ENCODE data around the gene C1orf116. TPM values are rescaled to one million over a fixed set of nuclear protein-coding genes. Genes with fewer than 3 reads are reported as not detected.

Gene C1orf116
- polyA plus RNA-seq, 1 of the 3 experiments (the other 2 are of a cell fraction), result 0.02 TPM

- Histone ChIP-seq H2AFZ (ENCODE audit: low read depth) (no peak overlapping the region), H3K9me2 (no peaks in the 10 kb centered on the region), H3F3A (replicated peaks; ENCODE audit: insufficient read depth) (peaks cover 11% of the 10 kb centered on the region), H3K27ac (ENCODE audit: low read depth in 2 of 2, low read length in 1 of 2) (no peak overlapping the region), H3K36me3 (replicated peaks in 1 of 2; ENCODE audit: control insufficient read depth in 1 of 2, insufficient read depth in 2 of 2, low read length in 1 of 2) (peaks cover 45 to 54% of the 10 kb centered on the region in 2 experiments), H3K9ac (no peak overlapping the region), H3K9me3 (no peaks in the 10 kb centered on the region), H3K27me3 (ENCODE audit: insufficient read depth) (no peaks in the 10 kb centered on the region), H3K79me2 (ENCODE audit: insufficient read depth) (peaks cover 62% of the 10 kb centered on the region), H3K4me1 (ENCODE audit: control insufficient read depth in 1 of 2, insufficient read depth in 2 of 2, low read depth in 1 of 2, low read length in 1 of 2) (peaks cover 19 to 25% of the 10 kb centered on the region in 2 experiments), H3K4me3 (ENCODE audit: low read depth in 2 of 2, low read length in 1 of 2) (no peak overlapping the region), H3K4me2 (no peak overlapping the region), H4K20me1 (ENCODE audit: insufficient read depth) (peaks cover 13% of the 10 kb centered on the region)
- TF ChIP-seq EP300 (IDR thresholded peaks at IDR 0.05; ENCODE audit: borderline replicate concordance in 1 of 2, low read depth in 1 of 2, low read length in 1 of 2), result no peak
- TF ChIP-seq TCF12 (IDR thresholded peaks at IDR 0.05), result no peak
- no peak for TF ChIP-seq RAD21 (IDR thresholded peaks at IDR 0.05; ENCODE audit: low read length)
- TF ChIP-seq CHD2 (IDR thresholded peaks at IDR 0.05; ENCODE audit: low read length, partially characterized antibody), result no peak
- TF ChIP-seq RCOR1 (IDR thresholded peaks at IDR 0.05; ENCODE audit: low read length), result no peak
- no peak for TF ChIP-seq EZH2phosphoT487 (IDR thresholded peaks at IDR 0.05; ENCODE audit: borderline replicate concordance, low read depth)
- TF ChIP-seq, protein P1, sequence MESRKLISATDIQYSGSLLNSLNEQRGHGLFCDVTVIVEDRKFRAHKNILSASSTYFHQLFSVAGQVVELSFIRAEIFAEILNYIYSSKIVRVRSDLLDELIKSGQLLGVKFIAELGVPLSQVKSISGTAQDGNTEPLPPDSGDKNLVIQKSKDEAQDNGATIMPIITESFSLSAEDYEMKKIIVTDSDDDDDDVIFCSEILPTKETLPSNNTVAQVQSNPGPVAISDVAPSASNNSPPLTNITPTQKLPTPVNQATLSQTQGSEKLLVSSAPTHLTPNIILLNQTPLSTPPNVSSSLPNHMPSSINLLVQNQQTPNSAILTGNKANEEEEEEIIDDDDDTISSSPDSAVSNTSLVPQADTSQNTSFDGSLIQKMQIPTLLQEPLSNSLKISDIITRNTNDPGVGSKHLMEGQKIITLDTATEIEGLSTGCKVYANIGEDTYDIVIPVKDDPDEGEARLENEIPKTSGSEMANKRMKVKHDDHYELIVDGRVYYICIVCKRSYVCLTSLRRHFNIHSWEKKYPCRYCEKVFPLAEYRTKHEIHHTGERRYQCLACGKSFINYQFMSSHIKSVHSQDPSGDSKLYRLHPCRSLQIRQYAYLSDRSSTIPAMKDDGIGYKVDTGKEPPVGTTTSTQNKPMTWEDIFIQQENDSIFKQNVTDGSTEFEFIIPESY (IDR thresholded peaks at IDR 0.05; ENCODE audit: borderline replicate concordance, low read depth), result no peak
- no peak for TF ChIP-seq JUND (IDR thresholded peaks at IDR 0.05)
- no peak for TF ChIP-seq FOXM1 (IDR thresholded peaks at IDR 0.05; ENCODE audit: low read depth)
- no peak for TF ChIP-seq TEAD4 (IDR thresholded peaks at IDR 0.05; ENCODE audit: borderline replicate concordance, insufficient read depth)
- no peak for TF ChIP-seq SIN3A (IDR thresholded peaks at IDR 0.05; ENCODE audit: borderline replicate concordance, low read depth, low read length)
- TF ChIP-seq GATA2 (CRISPR knock-in tag; IDR thresholded peaks at IDR 0.05), result no peak
- TF ChIP-seq FOXJ3 (CRISPR knock-in tag; IDR thresholded peaks at IDR 0.05), result no peak
- no peak for TF ChIP-seq MXI1 (IDR thresholded peaks at IDR 0.05; ENCODE audit: low read depth, low read length)
- TF ChIP-seq RXRA (IDR thresholded peaks at IDR 0.05; ENCODE audit: borderline replicate concordance, low read depth), result no peak
- TF ChIP-seq IRF3 (IDR thresholded peaks at IDR 0.05; ENCODE audit: low read depth, low read length), result no peak
- TF ChIP-seq, protein P2, sequence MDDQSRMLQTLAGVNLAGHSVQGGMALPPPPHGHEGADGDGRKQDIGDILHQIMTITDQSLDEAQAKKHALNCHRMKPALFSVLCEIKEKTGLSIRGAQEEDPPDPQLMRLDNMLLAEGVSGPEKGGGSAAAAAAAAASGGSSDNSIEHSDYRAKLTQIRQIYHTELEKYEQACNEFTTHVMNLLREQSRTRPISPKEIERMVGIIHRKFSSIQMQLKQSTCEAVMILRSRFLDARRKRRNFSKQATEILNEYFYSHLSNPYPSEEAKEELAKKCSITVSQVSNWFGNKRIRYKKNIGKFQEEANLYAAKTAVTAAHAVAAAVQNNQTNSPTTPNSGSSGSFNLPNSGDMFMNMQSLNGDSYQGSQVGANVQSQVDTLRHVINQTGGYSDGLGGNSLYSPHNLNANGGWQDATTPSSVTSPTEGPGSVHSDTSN (IDR thresholded peaks at IDR 0.05), result no peak
- CTCF ChIA-PET, result interaction anchor here (1.1 to 1.9 kb wide), 7 partner anchors 14 to 452 kb away, joined by 3 to 8 read pairs (median 5); partner anchors contain the start of gene C1orf116
- POLR2A ChIA-PET, result no interaction called here
- no peak for DNase-seq
- WGBS (ENCODE audit: low lambda C conversion rate), result 100% methylated on average over 1 of the region's 1 CpG
These were observed 14.9 kb upstream of the C1orf116 start for GRCh38 chr1:207047505-207047904.

All from SK-N-SH (cell line).